AG10803 (cell line): ENCODE results near the gene FMN2.

Source experiments
- DNase-seq: peaks from one replicate; pipeline ENCODE4 v3.0.0; 2010; ENCODE audit warnings: low read depth
- H3K4me3 ChIP-seq: 2 replicates; pipeline ENCODE4 v1.5.1; 2011; ENCODE audit warnings: mild to moderate bottlenecking, low read length, control low read depth
- CTCF ChIP-seq: conservative IDR thresholded peaks from 2 replicates; pipeline ENCODE4 v1.5.1; 2011; ENCODE audit warnings: mild to moderate bottlenecking, low read length, control low read depth, inconsistent platforms

The FMN2 gene

GRCh38 chr1:240086726-240087125, 5.0 kb upstream of the FMN2 start:
- no peak for TF ChIP-seq CTCF
- DNase-seq, result peak; percentile 69
- H3K4me3 ChIP-seq, result no peak overlapping the region

- TF ChIP-seq CTCF, result no peak
- H3K4me3 ChIP-seq, result no peak overlapping the region
- DNase-seq, result no peak
Observed at GRCh38 chr1:240090014-240090413, 1.7 kb upstream of the FMN2 start.

GRCh38 chr1:240090957-240091600, 604 bp upstream of the FMN2 start:
- H3K4me3 ChIP-seq, result peak overlapping the region; percentile 83
- DNase-seq, result no peak
- TF ChIP-seq CTCF, result no peak

GRCh38 chr1:240092301-240093119, 827 bp downstream of the FMN2 start:
- TF ChIP-seq CTCF, result peak; percentile 28
- peak; percentile 73 for DNase-seq
- peak overlapping the region; percentile 83 for H3K4me3 ChIP-seq

GRCh38 chr1:240093120-240093961, 1.7 kb downstream of the FMN2 start:
- H3K4me3 ChIP-seq, result peak overlapping the region; percentile 83

More at GRCh38 chr1:240093120-240093961, 1.7 kb downstream of the FMN2 start:
- no peak for TF ChIP-seq CTCF
- no peak for DNase-seq
